Esophagus squamous epithelium (tissue), 4 donors: ENCODE measurements around the gene HK2.

ENCODE experiments used
- POLR2A ChIP-seq, 4 donors: fragments of 450-650 bp; IDR thresholded peaks; one replicate each; pipeline ENCODE4 v1.6.1; 2017; ENCODE audit warnings: antibody characterized with exemption in 4 of 4, mild to moderate bottlenecking in 4 of 4, moderate library complexity in 3 of 4
- TF ChIP-seq, protein P1 (sequence below), 6 experiments: fragments of 450-650 bp in 4 of 6; fragments of 200-600 bp in 2 of 6; sonication (generic) in 2 of 6; IDR thresholded peaks; one replicate each; pipeline ENCODE4 v1.5.1; 2016 to 2019; ENCODE audit warnings: antibody characterized with exemption in 6 of 6, mild to moderate bottlenecking in 4 of 6, moderate library complexity in 4 of 6

DNA sequence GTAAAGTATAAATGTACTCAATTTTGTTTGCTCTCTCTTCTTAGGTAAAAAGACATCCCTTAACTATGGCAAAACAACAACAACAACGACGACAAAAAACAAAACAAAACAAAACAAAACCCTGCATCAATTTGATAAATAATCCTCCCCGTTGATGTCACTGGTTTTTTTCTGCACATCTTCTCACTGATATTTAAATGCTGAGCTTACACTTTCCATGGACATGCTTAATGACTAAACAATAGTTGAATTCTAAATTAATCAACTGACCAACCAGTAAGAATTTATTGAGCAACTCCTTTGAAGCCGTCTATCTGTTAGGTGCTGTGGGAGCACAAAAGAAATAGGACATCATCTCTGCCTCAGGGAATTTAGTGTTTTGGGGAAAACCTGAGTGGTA, 104.3 kb downstream of the HK2 start:
- TF ChIP-seq, protein P1, sequence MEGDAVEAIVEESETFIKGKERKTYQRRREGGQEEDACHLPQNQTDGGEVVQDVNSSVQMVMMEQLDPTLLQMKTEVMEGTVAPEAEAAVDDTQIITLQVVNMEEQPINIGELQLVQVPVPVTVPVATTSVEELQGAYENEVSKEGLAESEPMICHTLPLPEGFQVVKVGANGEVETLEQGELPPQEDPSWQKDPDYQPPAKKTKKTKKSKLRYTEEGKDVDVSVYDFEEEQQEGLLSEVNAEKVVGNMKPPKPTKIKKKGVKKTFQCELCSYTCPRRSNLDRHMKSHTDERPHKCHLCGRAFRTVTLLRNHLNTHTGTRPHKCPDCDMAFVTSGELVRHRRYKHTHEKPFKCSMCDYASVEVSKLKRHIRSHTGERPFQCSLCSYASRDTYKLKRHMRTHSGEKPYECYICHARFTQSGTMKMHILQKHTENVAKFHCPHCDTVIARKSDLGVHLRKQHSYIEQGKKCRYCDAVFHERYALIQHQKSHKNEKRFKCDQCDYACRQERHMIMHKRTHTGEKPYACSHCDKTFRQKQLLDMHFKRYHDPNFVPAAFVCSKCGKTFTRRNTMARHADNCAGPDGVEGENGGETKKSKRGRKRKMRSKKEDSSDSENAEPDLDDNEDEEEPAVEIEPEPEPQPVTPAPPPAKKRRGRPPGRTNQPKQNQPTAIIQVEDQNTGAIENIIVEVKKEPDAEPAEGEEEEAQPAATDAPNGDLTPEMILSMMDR (IDR thresholded peaks at IDR 0.05), result no peak
- TF ChIP-seq POLR2A (IDR thresholded peaks at IDR 0.05), result no peak
